DOHH2 (cell line): ENCODE data around the gene TRERF1.

ENCODE experiments used
- EZH2phosphoT487 ChIP-seq: fragments of 200-600 bp; sonication (generic); IDR thresholded peaks from 2 replicates; pipeline ENCODE4 v1.6.1; 2017; ENCODE audit warnings: borderline replicate concordance, mild to moderate bottlenecking, antibody characterized with exemption, low read length, moderate library complexity, mixed read lengths
- TF ChIP-seq, protein P1 (sequence below): fragments of 200-600 bp; sonication (generic); IDR thresholded peaks from one replicate; pipeline ENCODE4 v1.5.1; 2014; ENCODE audit warnings: antibody characterized with exemption, mild to moderate bottlenecking, low read depth, low read length; ENCODE audit not compliant: poor library complexity, severe bottlenecking

DNA sequence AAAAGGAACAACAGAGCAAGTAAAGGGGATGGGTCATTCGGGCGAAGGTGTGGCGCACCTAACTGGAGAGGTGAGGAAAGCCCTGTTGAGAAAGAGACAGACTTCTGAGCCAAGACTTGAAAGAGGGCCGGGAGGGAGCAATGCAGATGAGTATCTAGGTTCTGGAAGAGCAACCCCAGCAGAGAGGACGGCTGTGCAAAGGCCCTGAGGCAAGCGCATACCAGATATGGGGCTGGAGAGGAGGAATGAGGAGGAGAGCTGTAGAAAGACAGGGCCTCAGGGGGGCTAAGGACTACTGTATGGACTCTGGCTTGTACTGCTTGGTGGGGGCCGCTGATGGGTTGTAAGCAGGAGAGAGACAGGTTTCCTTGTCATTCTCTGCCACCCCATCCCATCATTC is 21.9 kb downstream of the TRERF1 start:
- TF ChIP-seq, protein P1, sequence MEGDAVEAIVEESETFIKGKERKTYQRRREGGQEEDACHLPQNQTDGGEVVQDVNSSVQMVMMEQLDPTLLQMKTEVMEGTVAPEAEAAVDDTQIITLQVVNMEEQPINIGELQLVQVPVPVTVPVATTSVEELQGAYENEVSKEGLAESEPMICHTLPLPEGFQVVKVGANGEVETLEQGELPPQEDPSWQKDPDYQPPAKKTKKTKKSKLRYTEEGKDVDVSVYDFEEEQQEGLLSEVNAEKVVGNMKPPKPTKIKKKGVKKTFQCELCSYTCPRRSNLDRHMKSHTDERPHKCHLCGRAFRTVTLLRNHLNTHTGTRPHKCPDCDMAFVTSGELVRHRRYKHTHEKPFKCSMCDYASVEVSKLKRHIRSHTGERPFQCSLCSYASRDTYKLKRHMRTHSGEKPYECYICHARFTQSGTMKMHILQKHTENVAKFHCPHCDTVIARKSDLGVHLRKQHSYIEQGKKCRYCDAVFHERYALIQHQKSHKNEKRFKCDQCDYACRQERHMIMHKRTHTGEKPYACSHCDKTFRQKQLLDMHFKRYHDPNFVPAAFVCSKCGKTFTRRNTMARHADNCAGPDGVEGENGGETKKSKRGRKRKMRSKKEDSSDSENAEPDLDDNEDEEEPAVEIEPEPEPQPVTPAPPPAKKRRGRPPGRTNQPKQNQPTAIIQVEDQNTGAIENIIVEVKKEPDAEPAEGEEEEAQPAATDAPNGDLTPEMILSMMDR: no peak
- TF ChIP-seq EZH2phosphoT487: no peak
